GM20000 (cell line): ENCODE measurements around the gene RYR3.

Experiments
- DNase-seq: peaks from one replicate; pipeline ENCODE4 v3.0.0; 2012; ENCODE audit warnings: low spot score
- CTCF ChIP-seq: IDR thresholded peaks from 2 replicates; pipeline ENCODE4 v1.5.1; 2012; ENCODE audit warnings: mild to moderate bottlenecking, control low read depth; ENCODE audit errors: extremely low read depth, missing control alignments

The RYR3 gene

GRCh38 chr15:33826201-33826600 is 515.4 kb downstream of the RYR3 start:
- TF ChIP-seq CTCF, result no peak
- DNase-seq, result no peak

GRCh38 chr15:33830351-33830750 is 519.6 kb downstream of the RYR3 start:
- DNase-seq, result no peak
- no peak for TF ChIP-seq CTCF

GRCh38 chr15:33831646-33832045 is 520.9 kb downstream of the RYR3 start:
- DNase-seq, result no peak
- no peak for TF ChIP-seq CTCF

GRCh38 chr15:33834892-33835743 is 524.4 kb downstream of the RYR3 start:
- TF ChIP-seq CTCF, result no peak
- no peak for DNase-seq

GRCh38 chr15:33837294-33837693 is 526.5 kb downstream of the RYR3 start:
- TF ChIP-seq CTCF, result no peak

GRCh38 chr15:33839540-33839939 is 528.8 kb downstream of the RYR3 start:
- DNase-seq, result no peak
- no peak for TF ChIP-seq CTCF

More at GRCh38 chr15:33837294-33837693, 526.5 kb downstream of the RYR3 start:
- DNase-seq, result no peak

- no peak for DNase-seq
- TF ChIP-seq CTCF, result no peak
Measured at GRCh38 chr15:33840615-33841014, 529.8 kb downstream of the RYR3 start.
